Psoas muscle (tissue), 8 donors: ENCODE measurements around the gene IRX6. TPM values are rescaled to one million over a fixed set of nuclear protein-coding genes. Genes with fewer than 3 reads are reported as not detected.

Experiments
- ATAC-seq, 4 donors: fragments of 200-7000 bp; cut with Tn5 transposase; one replicate each; pipeline ENCODE4 v1.9.1; 2020; ENCODE audit warnings: moderate library complexity in 3 of 4, mild to moderate bottlenecking in 2 of 4
- DNase-seq, 2 donors: peaks; one replicate each; pipeline ENCODE4 v3.0.0-alpha.2; 2020
- H3K27ac ChIP-seq: fragments of 200-600 bp; one replicate; pipeline ENCODE4 v1.8.0; 2022
- H3K27me3 ChIP-seq, 3 donors: fragments of 200-600 bp in 1 of 3; one replicate each; pipeline versions ENCODE4 v1.6.1 to v1.8.0; 2013 to 2022; ENCODE audit warnings: low read length in 2 of 3, mild to moderate bottlenecking in 2 of 3, moderate library complexity in 1 of 3; ENCODE audit not compliant: insufficient read depth in 3 of 3
- H3K36me3 ChIP-seq, 2 donors: fragments of 200-600 bp in 1 of 2; one replicate each; pipeline versions ENCODE4 v1.6.1 to v1.8.0; 2013 to 2022; ENCODE audit warnings: low read depth in 1 of 2, mild to moderate bottlenecking in 1 of 2, moderate library complexity in 1 of 2; ENCODE audit not compliant: insufficient read depth in 1 of 2
- H3K4me1 ChIP-seq: fragments of 200-600 bp; one replicate; pipeline ENCODE4 v1.8.0; 2022
- H3K4me3 ChIP-seq: fragments of 200-600 bp; one replicate; pipeline ENCODE4 v1.8.0; 2022; ENCODE audit warnings: mild to moderate bottlenecking
- H3K9me3 ChIP-seq: fragments of 200-600 bp; one replicate; pipeline ENCODE4 v1.8.0; 2022
- CTCF ChIP-seq: fragments of 200-600 bp; IDR thresholded peaks from one replicate; pipeline ENCODE4 v1.8.0; 2022; ENCODE audit warnings: antibody characterized with exemption
- WGBS, 3 donors: extraction: QIAGEN DNeasy Blood & Tissue Kit; methylation state at CpG; one replicate each; pipeline versions ENCODE4 v1.1.6 to v1.1.7; 2013; 5-methylcytosine and 5-hydroxymethylcytosine counted together
- intact Hi-C, 2 donors: fragments of 100-400 bp; cut with DNase I; formaldehyde crosslinking; loops; one replicate each; pipeline versions ENCODE4 v1.11.0 to v1.14.2; 2022
- polyA plus RNA-seq, 3 donors: library from polyadenylated mRNA; stranded (reverse); fragments of 200-250 nt; gene quantifications; one replicate each; pipeline ENCODE4 v1.2.3, GENCODE V29; 2013
- total RNA-seq, 4 donors: library from RNA; stranded (reverse); fragmentation: NEBNext Ultra II Directional in 2 of 4; extraction: Animal tissue kit (Norgen Biotek cat#: 25700) in 2 of 4; gene quantifications; one replicate each; pipeline versions ENCODE4 v1.2.1 to v1.2.4, GENCODE V29; 2021 to 2023
- donor health status: healthy with polysubstance abuse.
- donor health status: DM: no; HTN: no; CAD: no; lungs with moderate emphysema.
- donor health status: Bipolar disorder and iron deficiency.
- donor health status: healthy.
- donor health status: DM: yes; HTN: yes; CAD: no.
- donor health status: DM: no; HTN: no; CAD: no.
- donor health status: DM: no; HTN: no; CAD: no.
- donor health status: DM: yes; HTN: yes; CAD: no.

Gene IRX6
- total and polyA plus RNA-seq, 7 donors, result 0.32 to 6.1 (median 1.0) TPM

- Histone ChIP-seq H3K36me3 (no peaks in the 10 kb centered on the region), H3K27ac (no peak overlapping the region), H3K27me3 (peaks cover 0 to 52% (median 1%) of the 10 kb centered on the region in 3 donors), H3K4me1 (no peaks in the 10 kb centered on the region), H3K9me3 (no peaks in the 10 kb centered on the region), H3K4me3 (no peak overlapping the region)
- WGBS, 3 donors, result 26 to 41% (median 39%) methylated on average over 12 of the region's 12 CpGs
- intact Hi-C loops, result no loop called here
- TF ChIP-seq CTCF, result no peak
- ATAC-seq (no peak), DNase-seq (no peak)
Observed at GRCh38 chr16:55325458-55326109, 1.6 kb downstream of the IRX6 start.

- peaks cover 0 to 58% (median 2%) of the 10 kb centered on the region in 3 donors for H3K27me3 ChIP-seq
Observed at GRCh38 chr16:55326261-55327092, 2.5 kb downstream of the IRX6 start.

GRCh38 chr16:55328611-55329569 lies 4.9 kb downstream of the IRX6 start:
- H3K27ac ChIP-seq, result no peak overlapping the region
- H3K27me3 ChIP-seq, result peaks cover 0 to 56% (median 2%) of the 10 kb centered on the region in 3 donors
- no peak for ATAC-seq
- peaks cover 4% of the 10 kb centered on the region for H3K4me1 ChIP-seq
- no peak for TF ChIP-seq CTCF
- no peak overlapping the region for H3K4me3 ChIP-seq
- 20 to 47% (median 45%) methylated on average over 51 to 55 of the region's 55 CpGs for WGBS, 3 donors
- H3K9me3 ChIP-seq, result no peaks in the 10 kb centered on the region
- intact Hi-C loops, result no loop called here
- no peaks in the 10 kb centered on the region for H3K36me3 ChIP-seq
- DNase-seq, result no peak

More at GRCh38 chr16:55326261-55327092, 2.5 kb downstream of the IRX6 start:
- WGBS, 3 donors, result 34 to 48% (median 41%) methylated on average over 20 to 21 of the region's 21 CpGs
- H3K4me3 ChIP-seq, result no peak overlapping the region
- no peak for ATAC-seq
- no peak for DNase-seq
- no peak for TF ChIP-seq CTCF
- intact Hi-C loops, result no loop called here
- no peak overlapping the region for H3K27ac ChIP-seq
- no peaks in the 10 kb centered on the region for H3K36me3 ChIP-seq
- H3K4me1 ChIP-seq, result peaks cover 1% of the 10 kb centered on the region
- H3K9me3 ChIP-seq, result no peaks in the 10 kb centered on the region

- Histone ChIP-seq H3K27me3 (peaks cover 0 to 47% (median 2%) of the 10 kb centered on the region in 3 donors), H3K4me3 (no peak overlapping the region), H3K4me1 (peaks cover 4% of the 10 kb centered on the region), H3K36me3 (no peaks in the 10 kb centered on the region), H3K9me3 (no peaks in the 10 kb centered on the region), H3K27ac (no peak overlapping the region)
- DNase-seq (no peak), ATAC-seq (no peak)
- 69 to 72% (median 71%) methylated on average over 8 of the region's 8 CpGs for WGBS, 3 donors
- intact Hi-C loops, result no loop called here
- TF ChIP-seq CTCF, result no peak
Observed at GRCh38 chr16:55329791-55330428, 5.9 kb downstream of the IRX6 start.
